Esophagus squamous epithelium (tissue), 4 donors: ENCODE data around the gene HPF1.

Experiments used
- POLR2A ChIP-seq, 4 donors: fragments of 450-650 bp; IDR thresholded peaks; one replicate each; pipeline ENCODE4 v1.6.1; 2017; ENCODE audit warnings: antibody characterized with exemption in 4 of 4, mild to moderate bottlenecking in 4 of 4, moderate library complexity in 3 of 4
- TF ChIP-seq, protein P1 (sequence below), 6 experiments: fragments of 450-650 bp in 4 of 6; fragments of 200-600 bp in 2 of 6; sonication (generic) in 2 of 6; IDR thresholded peaks; one replicate each; pipeline ENCODE4 v1.5.1; 2016 to 2019; ENCODE audit warnings: antibody characterized with exemption in 6 of 6, mild to moderate bottlenecking in 4 of 6, moderate library complexity in 4 of 6

DNA sequence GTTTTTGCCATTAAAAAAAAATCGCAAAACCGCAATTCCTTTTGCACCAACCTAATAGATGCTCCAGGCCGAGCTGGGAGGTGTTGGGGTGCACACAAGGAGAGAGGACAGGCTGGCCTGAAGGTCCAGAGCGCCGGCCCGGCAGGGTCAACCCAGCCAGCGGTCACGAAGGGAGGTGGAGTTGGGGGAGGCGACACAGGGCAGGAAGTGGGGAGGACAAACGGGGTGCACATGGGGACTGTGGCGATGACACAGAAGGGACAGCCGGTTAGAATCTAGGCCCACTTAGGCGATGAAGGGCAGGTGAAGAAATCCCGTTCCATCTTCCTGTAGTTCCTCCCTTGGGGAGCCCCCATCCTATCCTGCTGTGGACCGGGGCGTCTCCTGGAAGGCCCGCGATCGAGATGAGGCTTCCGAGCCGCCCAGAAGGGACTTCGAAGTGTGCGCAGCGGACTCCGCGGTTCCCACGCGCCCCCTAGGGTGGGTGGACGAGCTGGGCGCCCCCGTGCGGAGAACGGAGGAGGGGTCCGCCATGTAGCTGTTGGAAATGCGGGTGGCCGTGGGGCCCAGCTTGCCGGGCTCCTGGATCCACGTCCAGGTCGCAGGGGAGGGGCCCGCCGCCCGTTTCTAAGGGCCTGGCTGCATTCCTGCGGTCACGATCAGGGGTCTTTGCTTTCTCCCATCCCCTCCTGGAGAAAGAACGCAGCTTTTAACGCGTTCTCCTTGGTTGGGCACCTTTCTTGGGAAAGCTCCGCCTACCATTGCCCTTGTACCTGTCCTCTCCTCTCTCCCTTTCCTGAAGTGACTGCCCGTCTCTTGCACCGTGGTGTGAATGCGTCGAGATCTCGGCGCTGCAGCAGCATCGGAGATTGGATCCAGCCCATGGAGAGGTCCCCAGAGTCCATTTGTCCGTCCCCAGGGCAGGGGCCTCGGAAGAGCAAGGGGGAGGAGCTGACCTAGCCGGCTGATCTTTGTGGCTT lies 17.0 kb upstream of the HPF1 start:
- TF ChIP-seq, protein P1, sequence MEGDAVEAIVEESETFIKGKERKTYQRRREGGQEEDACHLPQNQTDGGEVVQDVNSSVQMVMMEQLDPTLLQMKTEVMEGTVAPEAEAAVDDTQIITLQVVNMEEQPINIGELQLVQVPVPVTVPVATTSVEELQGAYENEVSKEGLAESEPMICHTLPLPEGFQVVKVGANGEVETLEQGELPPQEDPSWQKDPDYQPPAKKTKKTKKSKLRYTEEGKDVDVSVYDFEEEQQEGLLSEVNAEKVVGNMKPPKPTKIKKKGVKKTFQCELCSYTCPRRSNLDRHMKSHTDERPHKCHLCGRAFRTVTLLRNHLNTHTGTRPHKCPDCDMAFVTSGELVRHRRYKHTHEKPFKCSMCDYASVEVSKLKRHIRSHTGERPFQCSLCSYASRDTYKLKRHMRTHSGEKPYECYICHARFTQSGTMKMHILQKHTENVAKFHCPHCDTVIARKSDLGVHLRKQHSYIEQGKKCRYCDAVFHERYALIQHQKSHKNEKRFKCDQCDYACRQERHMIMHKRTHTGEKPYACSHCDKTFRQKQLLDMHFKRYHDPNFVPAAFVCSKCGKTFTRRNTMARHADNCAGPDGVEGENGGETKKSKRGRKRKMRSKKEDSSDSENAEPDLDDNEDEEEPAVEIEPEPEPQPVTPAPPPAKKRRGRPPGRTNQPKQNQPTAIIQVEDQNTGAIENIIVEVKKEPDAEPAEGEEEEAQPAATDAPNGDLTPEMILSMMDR (IDR thresholded peaks at IDR 0.05): no peak
- TF ChIP-seq POLR2A (IDR thresholded peaks at IDR 0.05): no peak
